Pancreas (tissue), 10 donors: ENCODE results near the gene C1orf159. TPM values are rescaled to one million over a fixed set of nuclear protein-coding genes. Genes with fewer than 3 reads are reported as not detected.

Source experiments
- ATAC-seq, 4 donors: fragments of 200-7000 bp; cut with Tn5 transposase; one replicate each; pipeline versions ENCODE4 v1.8.0 to v1.9.1; 2020; ENCODE audit warnings: mild to moderate bottlenecking in 4 of 4, moderate library complexity in 4 of 4
- DNase-seq, 6 donors: peaks; one replicate each; pipeline ENCODE4 v3.0.0-alpha.2; 2020
- FAIRE-seq: peaks from 2 replicates; lab custom pipeline; 2012; peaks lifted over from hg19 to GRCh38; lab: Jason Lieb, UNC
- H3K27ac ChIP-seq, 4 donors: fragments of 200-600 bp; sonication (generic); 1 replicate in 3 of 4; 2 replicates in 1 of 4; pipeline versions ENCODE4 v1.5.0 to v1.8.0; 2020
- H3K27me3 ChIP-seq, 4 donors: fragments of 200-600 bp; one replicate each; pipeline ENCODE4 v1.8.0; 2021
- H3K36me3 ChIP-seq, 3 donors: fragments of 200-600 bp; sonication (generic) in 1 of 3; one replicate each; pipeline versions ENCODE4 v1.5.0 to v1.8.0; 2020 to 2021
- H3K4me1 ChIP-seq, 3 donors: fragments of 200-600 bp; one replicate each; pipeline ENCODE4 v1.8.0; 2021
- H3K4me3 ChIP-seq, 4 donors: fragments of 200-600 bp; sonication (generic) in 2 of 4; one replicate each; pipeline versions ENCODE4 v1.5.0 to v1.8.0; 2020 to 2021
- H3K9me3 ChIP-seq, 4 donors: fragments of 200-600 bp; one replicate each; pipeline ENCODE4 v1.8.0; 2021
- WGBS, 2 donors: extraction: QIAGEN DNeasy Blood & Tissue Kit; methylation state at CpG; one replicate each; pipeline ENCODE4 v1.1.7; 2013; 5-methylcytosine and 5-hydroxymethylcytosine counted together
- intact Hi-C, 3 donors: fragments of 100-400 bp; cut with DNase I; formaldehyde crosslinking; loops; one replicate each; pipeline versions ENCODE4 v1.11.1 to v1.14.2; 2022
- polyA plus RNA-seq, 2 donors: library from polyadenylated mRNA; stranded (reverse); fragments of 200-250 nt; gene quantifications; one replicate each; pipeline ENCODE4 v1.2.3, GENCODE V29; 2013
- total RNA-seq, 6 donors: library from RNA; stranded (reverse); fragmentation: NEBNext Ultra II Directional in 4 of 6; extraction: Animal tissue kit (Norgen Biotek cat#: 25700) in 4 of 6; gene quantifications; one replicate each; pipeline versions ENCODE4 v1.2.1 to v1.2.4, GENCODE V29; 2021 to 2023
- TF ChIP-seq, protein P1 (sequence below), 4 donors: fragments of 200-600 bp; sonication (generic) in 3 of 4; IDR thresholded peaks; one replicate each; pipeline versions ENCODE4 v1.5.0 to v1.8.0; 2021; ENCODE audit warnings: antibody characterized with exemption in 4 of 4
- donor health status: healthy with polysubstance abuse.
- donor health status: DM: no; HTN: no; CAD: no; lungs with moderate emphysema.
- donor health status: DM: no; HTN: no; CAD: no.
- donor health status: control.
- donor health status: control.
- donor health status: Bipolar disorder and iron deficiency.
- donor health status: DM: yes; HTN: yes; CAD: no.
- donor health status: DM: no; HTN: no; CAD: no.
- donor health status: DM: no; HTN: no; CAD: no.
- donor health status: DM: yes; HTN: yes; CAD: no.

The C1orf159 gene
- total and polyA plus RNA-seq, 8 donors: 3.0 to 30.7 (median 4.9) TPM

DNA sequence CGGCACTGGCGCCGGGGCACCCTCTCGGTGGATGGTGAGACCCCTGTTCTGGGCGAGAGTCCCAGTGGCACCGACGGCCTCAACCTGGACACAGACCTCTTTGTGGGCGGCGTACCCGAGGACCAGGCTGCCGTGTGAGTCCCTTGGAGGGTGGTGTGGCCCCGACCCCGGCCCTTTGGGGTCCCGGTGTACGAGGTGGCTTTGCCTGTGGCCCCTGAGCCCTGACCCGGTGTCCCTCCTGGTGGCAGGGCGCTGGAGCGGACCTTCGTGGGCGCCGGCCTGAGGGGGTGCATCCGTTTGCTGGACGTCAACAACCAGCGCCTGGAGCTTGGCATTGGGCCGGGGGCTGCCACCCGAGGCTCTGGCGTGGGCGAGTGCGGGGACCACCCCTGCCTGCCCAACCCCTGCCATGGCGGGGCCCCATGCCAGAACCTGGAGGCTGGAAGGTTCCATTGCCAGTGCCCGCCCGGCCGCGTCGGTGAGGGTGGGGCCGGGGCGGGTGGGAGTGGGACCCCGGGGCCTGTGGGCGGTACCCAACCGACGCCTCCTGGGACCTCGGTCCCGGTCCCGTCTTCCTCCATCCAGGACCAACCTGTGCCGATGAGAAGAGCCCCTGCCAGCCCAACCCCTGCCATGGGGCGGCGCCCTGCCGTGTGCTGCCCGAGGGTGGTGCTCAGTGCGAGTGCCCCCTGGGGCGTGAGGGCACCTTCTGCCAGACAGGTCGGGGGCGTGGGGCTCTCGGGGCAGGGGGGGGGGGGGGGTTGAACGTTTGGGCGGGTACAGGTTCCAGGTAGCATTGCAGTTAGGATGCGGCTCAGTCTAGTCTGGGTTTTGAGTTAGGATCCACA, 66.3 kb downstream of the C1orf159 start:
- DNase-seq (no peak), ATAC-seq (no peak), FAIRE-seq (no peak)
- TF ChIP-seq, protein P1, sequence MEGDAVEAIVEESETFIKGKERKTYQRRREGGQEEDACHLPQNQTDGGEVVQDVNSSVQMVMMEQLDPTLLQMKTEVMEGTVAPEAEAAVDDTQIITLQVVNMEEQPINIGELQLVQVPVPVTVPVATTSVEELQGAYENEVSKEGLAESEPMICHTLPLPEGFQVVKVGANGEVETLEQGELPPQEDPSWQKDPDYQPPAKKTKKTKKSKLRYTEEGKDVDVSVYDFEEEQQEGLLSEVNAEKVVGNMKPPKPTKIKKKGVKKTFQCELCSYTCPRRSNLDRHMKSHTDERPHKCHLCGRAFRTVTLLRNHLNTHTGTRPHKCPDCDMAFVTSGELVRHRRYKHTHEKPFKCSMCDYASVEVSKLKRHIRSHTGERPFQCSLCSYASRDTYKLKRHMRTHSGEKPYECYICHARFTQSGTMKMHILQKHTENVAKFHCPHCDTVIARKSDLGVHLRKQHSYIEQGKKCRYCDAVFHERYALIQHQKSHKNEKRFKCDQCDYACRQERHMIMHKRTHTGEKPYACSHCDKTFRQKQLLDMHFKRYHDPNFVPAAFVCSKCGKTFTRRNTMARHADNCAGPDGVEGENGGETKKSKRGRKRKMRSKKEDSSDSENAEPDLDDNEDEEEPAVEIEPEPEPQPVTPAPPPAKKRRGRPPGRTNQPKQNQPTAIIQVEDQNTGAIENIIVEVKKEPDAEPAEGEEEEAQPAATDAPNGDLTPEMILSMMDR (IDR thresholded peaks at IDR 0.05): no peak
- Histone ChIP-seq H3K9me3 (no peaks in the 10 kb centered on the region), H3K27ac (no peak overlapping the region), H3K27me3 (no peaks in the 10 kb centered on the region), H3K36me3 (peaks cover 0 to 32% (median 0%) of the 10 kb centered on the region in 3 donors), H3K4me1 (no peaks in the 10 kb centered on the region), H3K4me3 (no peak overlapping the region)
- WGBS, 2 donors: 93 to 96% methylated on average over 47 to 57 of the region's 57 CpGs
- intact Hi-C loops: no loop called here

DNA sequence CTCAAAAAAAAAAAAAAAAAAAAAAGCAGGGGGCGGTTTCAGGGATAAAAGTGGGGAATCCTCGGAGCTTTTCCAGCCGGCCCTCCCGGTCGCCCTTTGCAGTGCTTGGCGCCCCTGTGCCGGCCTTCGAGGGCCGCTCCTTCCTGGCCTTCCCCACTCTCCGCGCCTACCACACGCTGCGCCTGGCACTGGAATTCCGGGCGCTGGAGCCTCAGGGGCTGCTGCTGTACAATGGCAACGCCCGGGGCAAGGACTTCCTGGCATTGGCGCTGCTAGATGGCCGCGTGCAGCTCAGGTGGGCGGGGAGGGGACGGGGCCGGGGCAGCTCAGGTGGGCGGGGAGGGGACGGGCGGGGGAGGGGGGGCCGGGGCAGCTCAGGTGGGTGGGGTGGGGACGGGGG, 67.1 kb downstream of the C1orf159 start:
- intact Hi-C loops: no loop called here
- DNase-seq (no peak), FAIRE-seq (no peak), ATAC-seq (no peak)
- 92 to 95% methylated on average over 23 to 24 of the region's 28 CpGs for WGBS, 2 donors
- no peak overlapping the region for H3K4me3 ChIP-seq
- TF ChIP-seq, protein P1 (IDR thresholded peaks at IDR 0.05): no peak
- no peak overlapping the region for H3K27ac ChIP-seq
- peaks cover 0 to 28% (median 0%) of the 10 kb centered on the region in 3 donors for H3K36me3 ChIP-seq
- no peaks in the 10 kb centered on the region for H3K4me1 ChIP-seq
- H3K9me3 ChIP-seq: no peaks in the 10 kb centered on the region
- no peaks in the 10 kb centered on the region for H3K27me3 ChIP-seq

DNA sequence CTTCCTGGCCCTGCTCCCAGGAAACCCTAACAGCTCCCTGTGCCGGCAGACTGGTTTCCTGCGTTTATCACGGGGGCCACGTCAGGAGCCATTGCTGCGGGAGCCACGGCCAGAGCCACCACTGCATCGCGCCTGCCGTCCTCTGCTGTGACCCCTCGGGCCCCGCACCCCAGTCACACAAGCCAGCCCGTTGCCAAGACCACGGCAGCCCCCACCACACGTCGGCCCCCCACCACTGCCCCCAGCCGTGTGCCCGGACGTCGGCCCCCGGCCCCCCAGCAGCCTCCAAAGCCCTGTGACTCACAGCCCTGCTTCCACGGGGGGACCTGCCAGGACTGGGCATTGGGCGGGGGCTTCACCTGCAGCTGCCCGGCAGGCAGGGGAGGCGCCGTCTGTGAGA, 67.9 kb downstream of the C1orf159 start:
- Histone ChIP-seq H3K27ac (no peak overlapping the region), H3K9me3 (no peaks in the 10 kb centered on the region), H3K27me3 (no peaks in the 10 kb centered on the region), H3K36me3 (peaks cover 0 to 27% (median 0%) of the 10 kb centered on the region in 3 donors), H3K4me3 (no peak overlapping the region), H3K4me1 (no peaks in the 10 kb centered on the region)
- TF ChIP-seq, protein P1 (IDR thresholded peaks at IDR 0.05): no peak
- WGBS, 2 donors: 89 to 96% methylated on average over 19 to 25 of the region's 25 CpGs
- no peak for ATAC-seq
- intact Hi-C loops: no loop called here
- DNase-seq: no peak
- no peak for FAIRE-seq

DNA sequence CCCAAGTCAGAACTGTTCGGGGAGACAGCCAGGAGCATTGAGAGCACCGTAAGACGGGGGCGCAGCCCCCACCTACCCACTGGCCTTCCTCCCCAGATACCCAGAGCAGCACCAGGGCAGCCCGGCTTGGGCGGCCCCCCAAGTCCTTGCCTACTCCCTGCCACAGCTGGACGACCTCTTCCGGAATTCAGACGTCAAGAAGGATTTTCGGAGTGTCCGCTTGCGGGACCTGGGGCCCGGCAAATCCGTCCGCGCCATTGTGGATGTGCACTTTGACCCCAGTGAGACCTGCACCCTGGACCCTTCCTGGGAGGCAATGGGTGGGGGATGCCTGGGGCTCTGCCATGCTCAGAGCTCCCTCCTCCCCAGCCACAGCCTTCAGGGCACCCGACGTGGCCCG, 68.5 kb downstream of the C1orf159 start:
- intact Hi-C loops: no loop called here
- no peaks in the 10 kb centered on the region for H3K9me3 ChIP-seq
- ATAC-seq (no peak), DNase-seq (no peak), FAIRE-seq (no peak)
- 94 to 98% methylated on average over 18 to 19 of the region's 19 CpGs for WGBS, 2 donors
- no peak overlapping the region for H3K27ac ChIP-seq
- no peak overlapping the region for H3K4me3 ChIP-seq
- peaks cover 0 to 27% (median 0%) of the 10 kb centered on the region in 3 donors for H3K36me3 ChIP-seq
- H3K27me3 ChIP-seq: no peaks in the 10 kb centered on the region
- H3K4me1 ChIP-seq: no peaks in the 10 kb centered on the region
- TF ChIP-seq, protein P1 (IDR thresholded peaks at IDR 0.05): no peak

DNA sequence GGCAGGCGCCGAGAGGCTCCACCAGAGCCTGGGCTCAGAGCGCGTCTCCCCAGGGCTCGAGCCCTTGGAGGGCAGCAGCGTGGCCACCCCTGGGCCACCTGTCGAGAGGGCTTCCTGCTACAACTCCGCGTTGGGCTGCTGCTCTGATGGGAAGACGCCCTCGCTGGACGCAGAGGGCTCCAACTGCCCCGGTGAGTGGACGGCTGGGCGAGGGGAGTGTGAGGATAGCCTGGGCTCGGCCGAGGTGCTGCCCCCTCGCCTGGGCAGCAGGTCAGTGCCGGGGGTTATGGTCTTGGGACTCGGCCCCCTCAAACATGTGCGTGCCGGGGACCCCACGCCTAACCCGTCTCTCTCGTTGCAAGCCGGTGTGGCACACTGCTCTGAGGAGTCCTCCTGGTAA, 69.1 kb downstream of the C1orf159 start:
- intact Hi-C loops: no loop called here
- no peak for ATAC-seq
- WGBS, 2 donors: 94 to 98% methylated on average over 25 to 26 of the region's 26 CpGs
- Histone ChIP-seq H3K27me3 (no peaks in the 10 kb centered on the region), H3K4me1 (no peaks in the 10 kb centered on the region), H3K9me3 (no peaks in the 10 kb centered on the region), H3K4me3 (no peak overlapping the region), H3K36me3 (peaks cover 0 to 27% (median 0%) of the 10 kb centered on the region in 3 donors), H3K27ac (no peak overlapping the region)
- no peak for FAIRE-seq
- TF ChIP-seq, protein P1 (IDR thresholded peaks at IDR 0.05): no peak
- DNase-seq: no peak
